ENCODE results near the gene FOXL3. TPM values are rescaled to one million over a fixed set of nuclear protein-coding genes. Genes with fewer than 3 reads are reported as not detected.
A peak's percentile ranks its signal among the peaks of the same experiment; 100 is the strongest.
"Not testable (repeated sequence)": the region's sequence is repeated elsewhere in the genome, so short reads cannot be mapped to it uniquely, and the experiment has no call there.

Gene FOXL3
- total RNA-seq, 1 donor from 2014 or later = not detected

GRCh38 chr7:327991-328702 lies 38.2 kb downstream of the FOXL3 start:
- intact Hi-C loops (cut with DNase I) = no loop called here
- DNase-seq (ENCODE audit: low spot score) = no peak
- ATAC-seq = no peak

- DNase-seq (ENCODE audit: low spot score) = no peak
- intact Hi-C loops (cut with DNase I) = loop anchor here (5.0 to 10.0 kb wide), 2 partner anchors 185 to 308 kb away; partner anchors contain the start of gene PDGFA
- ATAC-seq = no peak
These were observed 39.8 kb downstream of the FOXL3 start for GRCh38 chr7:329691-330281.

GRCh38 chr7:330511-331230 lies 40.7 kb downstream of the FOXL3 start:
- no peak for DNase-seq (ENCODE audit: low spot score)
- ATAC-seq = no peak
- intact Hi-C loops (cut with DNase I) = loop anchor here (5.0 to 10.0 kb wide), 2 partner anchors 184 to 307 kb away; partner anchors contain the start of gene PDGFA

GRCh38 chr7:332020-332517 lies 42.1 kb downstream of the FOXL3 start:
- DNase-seq (ENCODE audit: low spot score) (peak; percentile 57), ATAC-seq (no peak)
- intact Hi-C loops (cut with DNase I) = loop anchor here (5.0 to 10.0 kb wide), 2 partner anchors 183 to 305 kb away; partner anchors contain the start of gene PDGFA

- ATAC-seq = peak; percentile 80
- peak; percentile 89 for DNase-seq (ENCODE audit: low spot score)
- intact Hi-C loops (cut with DNase I) = loop anchor here (5.0 to 10.0 kb wide), 2 partner anchors 182 to 304 kb away; partner anchors contain the start of gene PDGFA
These were observed 42.8 kb downstream of the FOXL3 start for GRCh38 chr7:332646-333392.

GRCh38 chr7:333393-333764 lies 43.4 kb downstream of the FOXL3 start:
- ATAC-seq = peak; percentile 59
- intact Hi-C loops (cut with DNase I) = loop anchor here (5.0 to 10.0 kb wide), 2 partner anchors 181 to 304 kb away; partner anchors contain the start of gene PDGFA
- no peak for DNase-seq (ENCODE audit: low spot score)

- ATAC-seq (no peak), DNase-seq (ENCODE audit: low spot score) (no peak)
- intact Hi-C loops (cut with DNase I) = loop anchor here (5.0 to 10.0 kb wide), 2 partner anchors 180 to 303 kb away; partner anchors contain the start of gene PDGFA
These were observed 44.8 kb downstream of the FOXL3 start for GRCh38 chr7:334618-335357.

- intact Hi-C loops (cut with DNase I) = loop anchor here (10.0 kb wide), 1 partner anchor 179 kb away; the partner anchor contains the start of gene PDGFA
- ATAC-seq (no peak), DNase-seq (ENCODE audit: low spot score) (no peak)
These were observed 45.6 kb downstream of the FOXL3 start for GRCh38 chr7:335358-336148.

GRCh38 chr7:336149-336533 lies 46.2 kb downstream of the FOXL3 start:
- intact Hi-C loops (cut with DNase I) = loop anchor here (10.0 kb wide), 1 partner anchor 179 kb away; the partner anchor contains the start of gene PDGFA
- not testable (repeated sequence) for ATAC-seq; DNase-seq (ENCODE audit: low spot score)

- no peak for DNase-seq (ENCODE audit: low spot score)
- intact Hi-C loops (cut with DNase I) = loop anchor here (10.0 kb wide), 1 partner anchor 178 kb away; the partner anchor contains the start of gene PDGFA
- no peak for ATAC-seq
These were observed 47.0 kb downstream of the FOXL3 start for GRCh38 chr7:336810-337566.

GRCh38 chr7:337567-337951 lies 47.6 kb downstream of the FOXL3 start:
- DNase-seq (ENCODE audit: low spot score) (no peak), ATAC-seq (no peak)
- intact Hi-C loops (cut with DNase I) = loop anchor here (10.0 kb wide), 1 partner anchor 177 kb away; the partner anchor contains the start of gene PDGFA

- DNase-seq (ENCODE audit: low spot score) = no peak
- ATAC-seq = no peak
- intact Hi-C loops (cut with DNase I) = loop anchor here (10.0 kb wide), 1 partner anchor 176 kb away; the partner anchor contains the start of gene PDGFA
These were observed 48.5 kb downstream of the FOXL3 start for GRCh38 chr7:338295-339061.

GRCh38 chr7:339062-339342 lies 49.0 kb downstream of the FOXL3 start:
- ATAC-seq (no peak), DNase-seq (ENCODE audit: low spot score) (no peak)
- intact Hi-C loops (cut with DNase I) = loop anchor here (10.0 kb wide), 1 partner anchor 176 kb away; the partner anchor contains the start of gene PDGFA

- no peak for ATAC-seq
- DNase-seq (ENCODE audit: low spot score) = no peak
- intact Hi-C loops (cut with DNase I) = loop anchor here (10.0 kb wide), 1 partner anchor 175 kb away; the partner anchor contains the start of gene PDGFA
These were observed 49.7 kb downstream of the FOXL3 start for GRCh38 chr7:339696-340095.

- DNase-seq (ENCODE audit: low spot score) (no peak), ATAC-seq (no peak)
- intact Hi-C loops (cut with DNase I) = no loop called here
These were observed 50.4 kb downstream of the FOXL3 start for GRCh38 chr7:340200-340937.
